ENCODE measurements around the gene TMEM54. TPM values are rescaled to one million over a fixed set of nuclear protein-coding genes. Genes with fewer than 3 reads are reported as not detected.

The TMEM54 gene
- total and polyA plus RNA-seq, 2 of the 13 experiments (the other 11 are each of a cell fraction or from before 2014, with no cell fraction given): 2.5 to 2.9 TPM

DNA sequence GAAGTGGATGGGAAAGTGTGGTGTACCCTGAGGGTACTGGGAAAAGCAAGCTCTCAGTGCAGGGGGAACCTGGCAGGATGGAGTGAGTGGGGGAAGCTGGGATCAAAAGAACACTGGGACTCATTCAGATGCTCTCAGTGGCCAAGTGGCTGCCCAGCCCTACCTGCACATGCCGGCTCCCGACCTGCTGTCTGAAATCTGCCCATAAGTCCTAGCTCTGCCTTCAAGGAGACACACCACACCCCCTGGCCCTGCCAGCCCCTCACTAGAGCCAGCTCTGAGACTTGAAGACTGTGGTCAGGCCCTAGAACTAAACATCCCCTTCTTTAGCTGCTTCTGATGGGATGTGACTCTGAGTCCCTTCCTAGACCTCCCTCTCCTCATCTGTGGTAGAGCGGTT, 2.2 kb downstream of the TMEM54 start:
- Histone ChIP-seq H3K4me2 (ENCODE audit: low read depth, low read length) (no peak overlapping the region), H3K4me3 (replicated peaks in 1 of 3; ENCODE audit: insufficient read depth in 1 of 3, low read depth in 2 of 3, low read length in 3 of 3) (no peak overlapping the region), H3K27me3 (ENCODE audit: control insufficient read depth in 1 of 2, insufficient read depth in 2 of 2, low read length in 2 of 2) (peaks cover 13 to 58% of the 10 kb centered on the region in 2 experiments), H3K36me3 (replicated peaks in 1 of 2; ENCODE audit: control insufficient read depth in 1 of 2, insufficient read depth in 2 of 2, low read length in 2 of 2) (no peaks in the 10 kb centered on the region), H3K4me1 (ENCODE audit: insufficient read depth, low read length) (no peaks in the 10 kb centered on the region), H3K27ac (ENCODE audit: extremely low read length, insufficient read depth, low read length) (no peak overlapping the region), H2AFZ (ENCODE audit: low read length) (no peak overlapping the region), H3K79me2 (ENCODE audit: insufficient read depth, low read length) (no peaks in the 10 kb centered on the region), H3K9ac (ENCODE audit: insufficient read depth, low read depth, low read length) (no peak overlapping the region), H3K9me3 (ENCODE audit: low read length) (no peaks in the 10 kb centered on the region), H4K20me1 (ENCODE audit: insufficient read depth, low read length) (0 out of 2 replicates have a peak, but pooled peaks cover 2% of the 10 kb centered on the region)
- DNase-seq (ENCODE audit: low spot score) (no peak), ATAC-seq (no peak), FAIRE-seq (no peak)
- in situ Hi-C loops (cut with HindIII; ENCODE audit: extremely low pct_ligation_motif_present, low pct_unique_long_range_greater_than_20kb): no loop called here
- no TSS peak for BruUV-seq (replicated peaks)
- TF ChIP-seq RORA (CRISPR knock-in tag; IDR thresholded peaks at IDR 0.05): no peak
- no peak for TF ChIP-seq MED13 (CRISPR knock-in tag; IDR thresholded peaks at IDR 0.05)
- TF ChIP-seq ZNF33B (CRISPR knock-in tag; IDR thresholded peaks at IDR 0.05): no peak
- no peak for TF ChIP-seq NFE2 (CRISPR knock-in tag; IDR thresholded peaks at IDR 0.05)
- no peak for TF ChIP-seq BCL6 (CRISPR knock-in tag; IDR thresholded peaks at IDR 0.05)
- TF ChIP-seq, protein P1, sequence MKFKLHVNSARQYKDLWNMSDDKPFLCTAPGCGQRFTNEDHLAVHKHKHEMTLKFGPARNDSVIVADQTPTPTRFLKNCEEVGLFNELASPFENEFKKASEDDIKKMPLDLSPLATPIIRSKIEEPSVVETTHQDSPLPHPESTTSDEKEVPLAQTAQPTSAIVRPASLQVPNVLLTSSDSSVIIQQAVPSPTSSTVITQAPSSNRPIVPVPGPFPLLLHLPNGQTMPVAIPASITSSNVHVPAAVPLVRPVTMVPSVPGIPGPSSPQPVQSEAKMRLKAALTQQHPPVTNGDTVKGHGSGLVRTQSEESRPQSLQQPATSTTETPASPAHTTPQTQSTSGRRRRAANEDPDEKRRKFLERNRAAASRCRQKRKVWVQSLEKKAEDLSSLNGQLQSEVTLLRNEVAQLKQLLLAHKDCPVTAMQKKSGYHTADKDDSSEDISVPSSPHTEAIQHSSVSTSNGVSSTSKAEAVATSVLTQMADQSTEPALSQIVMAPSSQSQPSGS (CRISPR knock-in tag; IDR thresholded peaks at IDR 0.05): no peak
- no peak for TF ChIP-seq ZNF709 (CRISPR knock-in tag; IDR thresholded peaks at IDR 0.05)
- TF ChIP-seq KAT8 (CRISPR knock-in tag; IDR thresholded peaks at IDR 0.05): no peak
- TF ChIP-seq ELF3 (CRISPR knock-in tag; IDR thresholded peaks at IDR 0.05): no peak
- no peak for TF ChIP-seq ZNF564 (CRISPR knock-in tag; IDR thresholded peaks at IDR 0.05)
- no peak for TF ChIP-seq ZNF253 (CRISPR knock-in tag; IDR thresholded peaks at IDR 0.05; ENCODE audit: borderline replicate concordance)
- no peak for TF ChIP-seq SALL1 (CRISPR knock-in tag; IDR thresholded peaks at IDR 0.05)
- no peak for TF ChIP-seq CBX2 (IDR thresholded peaks at IDR 0.05; ENCODE audit: low read depth, low read length)
- no peak for TF ChIP-seq CBX2 (CRISPR knock-in tag; IDR thresholded peaks at IDR 0.05; ENCODE audit: low read depth)
- no peak for TF ChIP-seq TAF1 (CRISPR knock-in tag; IDR thresholded peaks at IDR 0.05)
- POLR2A ChIA-PET: no interaction called here
- CTCF ChIA-PET (ENCODE audit: low intra/inter-chr PET ratio, low total read pairs): no interaction called here
- intact Hi-C loops (cut with micrococcal nuclease; ENCODE audit: unreplicated experiment): no loop called here
- 62% methylated on average over 2 of the region's 3 CpGs for WGBS (ENCODE audit: low lambda C conversion rate)
